ENCODE measurements around the gene TRMT11.
"Not testable (repeated sequence)": the region's sequence is repeated elsewhere in the genome, so short reads cannot be mapped to it uniquely, and the experiment has no call there.

Gene TRMT11

DNA sequence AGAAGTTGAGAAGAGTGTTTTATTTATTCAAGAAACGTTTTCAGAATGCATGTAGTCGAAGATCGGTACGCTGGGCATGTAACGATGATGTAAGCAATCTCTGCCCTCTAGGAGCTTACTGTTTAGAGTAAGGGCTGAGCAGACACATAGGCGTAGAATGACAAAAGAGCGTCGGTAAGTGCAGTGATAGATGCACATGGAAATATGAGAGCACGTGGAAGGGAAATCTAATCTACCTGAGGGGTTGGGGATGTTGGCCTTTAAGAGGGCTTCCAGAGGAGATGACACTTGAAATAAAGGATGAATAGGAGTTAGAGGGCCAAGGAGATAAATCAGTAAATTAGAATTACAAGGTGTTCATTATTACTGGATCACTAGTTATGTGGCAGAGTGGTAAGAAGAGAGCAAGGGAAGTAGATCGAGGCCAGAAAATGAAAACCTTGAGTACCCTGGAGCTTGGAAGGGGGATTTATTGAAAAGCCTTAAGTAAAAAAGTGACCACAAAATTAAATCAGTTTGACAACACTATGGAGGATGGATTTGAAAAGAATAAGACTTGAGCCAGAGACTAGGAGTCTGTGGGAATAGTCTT, 782 bp downstream of the TRMT11 start:
- in situ Hi-C loops (cut with MboI; ENCODE audit: low sequenced_read_pairs) = no loop called here

DNA sequence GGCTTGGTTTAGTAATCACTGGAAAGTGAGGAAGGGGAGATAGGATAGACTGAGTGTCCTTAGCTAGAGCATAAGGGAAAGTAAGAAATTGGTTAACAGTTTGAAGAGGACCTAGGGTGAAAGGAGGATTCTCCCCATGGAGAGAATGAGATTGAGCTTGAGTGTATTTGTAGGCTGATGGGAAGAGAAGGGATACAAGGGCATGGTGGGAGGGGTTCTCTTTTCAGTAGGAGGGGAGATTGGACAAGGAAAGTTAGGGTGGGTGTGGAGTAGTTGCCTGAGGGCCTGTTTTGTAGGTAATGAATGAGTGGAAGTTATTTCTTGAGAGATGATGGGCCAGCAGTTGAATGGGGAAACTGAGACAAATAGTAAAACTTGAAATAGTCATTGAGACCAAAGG, 1.9 kb downstream of the TRMT11 start:
- in situ Hi-C loops (cut with MboI; ENCODE audit: low sequenced_read_pairs) = no loop called here

DNA sequence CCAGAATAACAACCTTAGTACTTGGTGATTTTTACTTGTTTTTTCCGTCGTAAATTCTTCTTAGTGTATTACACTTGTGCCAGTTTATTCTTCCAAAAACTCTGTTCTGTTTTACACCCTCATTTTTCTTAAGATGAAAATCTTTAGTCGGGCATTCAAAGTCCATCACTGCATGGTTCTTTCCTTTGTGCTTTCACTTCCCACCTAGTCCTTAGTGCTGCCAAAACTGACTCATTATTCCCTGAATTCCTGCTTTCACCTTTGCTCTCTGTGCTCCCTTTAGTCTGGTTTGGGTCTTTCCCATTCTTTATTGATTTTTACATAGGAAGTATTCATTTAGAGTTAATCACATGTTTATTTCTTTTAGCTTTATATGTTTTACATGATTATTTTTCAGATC, 3.3 kb downstream of the TRMT11 start:
- in situ Hi-C loops (cut with MboI; ENCODE audit: low sequenced_read_pairs) = no loop called here

DNA sequence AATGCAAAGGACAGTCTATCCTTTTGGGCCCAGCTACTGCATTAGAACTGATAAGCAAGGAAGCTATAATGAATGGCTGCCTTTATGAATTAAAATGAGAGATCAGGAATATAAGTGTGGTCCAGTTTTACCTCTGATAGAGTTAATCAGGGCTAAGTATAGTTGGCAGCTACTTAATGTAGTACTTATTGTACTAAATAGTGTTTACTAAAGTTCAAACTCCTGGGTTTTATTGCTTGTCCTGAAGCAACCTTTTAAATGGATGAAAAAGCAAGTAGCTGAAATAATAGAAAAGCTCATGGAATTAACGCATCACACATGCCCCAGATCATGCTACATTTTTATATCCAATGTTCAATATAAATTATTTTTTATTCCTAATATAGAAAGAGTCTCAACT, 5.3 kb downstream of the TRMT11 start:
- in situ Hi-C loops (cut with MboI; ENCODE audit: low sequenced_read_pairs) = no loop called here

DNA sequence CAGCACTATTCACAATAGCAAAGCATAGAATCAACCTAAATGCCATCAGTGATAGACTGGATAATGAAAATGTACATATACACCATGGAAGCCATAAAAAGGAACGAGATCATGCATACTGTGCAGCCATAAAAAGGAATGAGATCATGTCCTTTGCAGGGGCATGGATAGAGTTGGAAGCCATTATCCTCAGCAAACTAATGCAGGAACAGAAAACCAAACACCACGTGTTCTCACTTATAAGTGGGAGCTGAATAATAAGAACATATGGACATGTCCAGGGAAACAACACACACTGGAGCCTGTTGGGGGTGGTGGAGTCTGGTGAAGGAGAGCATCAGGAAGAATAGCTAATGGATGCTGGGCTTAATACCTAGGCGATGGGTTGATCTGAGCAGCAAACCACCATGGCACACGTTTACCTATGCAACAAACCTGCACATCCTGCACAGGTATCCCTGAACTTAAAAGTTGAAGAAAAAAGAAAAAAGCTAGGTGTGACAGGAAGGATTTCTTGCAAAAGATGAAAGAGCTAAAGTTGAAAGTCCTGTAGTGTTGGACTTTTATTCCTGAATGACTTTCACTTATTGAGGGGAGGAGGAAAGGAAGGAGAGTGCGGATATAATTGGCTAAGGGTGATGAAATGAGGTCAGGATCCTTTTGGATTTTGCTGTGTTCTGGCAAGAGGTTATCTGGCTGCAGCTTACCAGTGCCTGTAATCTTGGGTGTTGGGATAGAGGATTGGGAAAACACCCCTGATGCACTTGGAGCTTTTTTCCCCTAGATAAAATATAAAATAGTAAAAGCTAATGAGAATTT, 8.5 kb downstream of the TRMT11 start:
- in situ Hi-C loops (cut with MboI; ENCODE audit: low sequenced_read_pairs) = no loop called here

DNA sequence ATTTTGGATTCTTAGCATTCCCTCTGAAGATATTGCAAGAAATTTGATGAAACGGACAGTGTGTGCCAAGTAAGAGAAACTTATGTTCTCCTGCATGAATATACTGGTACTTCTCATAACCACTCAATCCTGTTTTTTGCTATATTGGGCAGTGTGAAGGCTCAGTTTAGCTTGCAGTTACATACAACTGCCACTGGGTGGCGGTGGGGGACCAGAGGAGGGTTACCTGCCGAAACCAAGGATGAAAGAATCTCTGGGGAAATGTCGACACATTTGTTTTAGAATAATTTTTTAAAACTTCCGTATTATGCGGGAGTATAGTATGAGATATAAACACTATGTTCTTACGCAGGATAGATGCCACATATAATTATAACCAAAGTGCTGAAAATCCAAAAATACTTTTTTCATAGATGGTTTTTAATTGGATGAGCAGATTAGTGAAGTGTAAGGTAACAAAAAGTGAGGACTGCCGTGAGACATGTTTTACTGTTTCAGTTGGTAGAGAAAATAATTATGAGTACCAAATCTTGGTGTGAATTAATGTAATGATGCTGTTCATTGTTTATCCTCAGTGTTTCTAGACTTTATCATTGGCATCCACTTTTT, 9.7 kb downstream of the TRMT11 start:
- in situ Hi-C loops (cut with MboI; ENCODE audit: low sequenced_read_pairs) = no loop called here

DNA sequence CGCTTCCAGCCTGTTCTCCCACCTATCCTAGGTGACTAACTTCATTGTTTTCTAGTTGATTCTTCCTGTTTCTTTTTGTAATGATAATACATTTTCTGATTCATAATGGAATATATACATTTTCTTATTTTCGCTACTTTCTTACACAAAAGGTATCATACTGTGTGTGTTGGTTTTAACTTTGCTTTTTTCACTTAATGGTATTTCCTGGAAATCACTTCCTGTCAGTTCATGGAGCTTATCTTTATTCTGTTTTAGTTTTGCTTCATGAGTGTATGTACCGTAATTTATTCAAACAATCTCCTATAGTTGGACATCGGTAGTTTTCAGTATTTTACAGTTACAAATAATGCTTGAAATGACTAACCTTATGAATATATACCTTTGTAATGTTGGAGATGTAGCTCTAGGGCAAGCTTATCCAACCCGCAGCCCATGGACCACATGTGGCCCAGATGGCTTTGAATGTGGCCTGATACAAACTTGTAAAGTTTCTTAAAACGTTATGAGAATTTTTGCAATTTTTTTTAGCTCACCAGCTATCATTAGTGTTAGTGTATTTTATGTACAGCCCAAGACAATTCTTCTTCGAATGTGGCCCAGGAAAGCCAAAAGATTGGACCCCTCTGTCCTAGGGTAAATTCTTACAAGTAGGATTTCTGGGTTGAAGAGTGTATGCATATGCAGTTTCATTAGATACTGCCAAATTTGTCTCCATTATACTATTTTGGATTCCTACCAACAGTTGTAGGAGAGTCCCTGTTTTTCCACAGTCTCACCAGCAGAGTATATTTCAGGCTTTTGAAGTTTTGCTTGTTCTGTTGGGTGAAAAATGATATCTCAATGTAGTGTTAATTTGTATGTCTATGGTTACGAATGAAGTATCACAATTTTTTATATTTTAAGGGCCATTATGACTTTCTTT, 16.7 kb downstream of the TRMT11 start:
- in situ Hi-C loops (cut with MboI; ENCODE audit: low sequenced_read_pairs) = no loop called here

DNA sequence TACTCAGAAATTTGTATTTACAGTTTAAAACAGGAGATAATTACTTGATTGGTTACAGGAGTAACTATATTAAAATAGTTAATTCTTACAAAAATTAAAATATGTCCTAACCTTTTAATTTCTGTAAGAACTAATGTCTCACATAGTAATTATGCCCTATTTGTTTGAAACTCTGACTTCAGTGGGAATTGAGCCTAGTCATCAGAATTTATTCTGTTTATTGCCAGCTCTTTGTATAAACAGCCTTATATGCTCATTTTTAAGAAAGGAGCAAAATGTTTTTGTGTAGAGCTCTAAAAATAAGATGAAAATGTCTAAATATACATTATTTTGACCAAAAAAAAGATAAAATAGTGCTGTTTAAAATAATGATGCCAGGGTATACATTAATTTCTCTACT, 21.5 kb downstream of the TRMT11 start:
- in situ Hi-C loops (cut with MboI; ENCODE audit: low sequenced_read_pairs) = no loop called here

DNA sequence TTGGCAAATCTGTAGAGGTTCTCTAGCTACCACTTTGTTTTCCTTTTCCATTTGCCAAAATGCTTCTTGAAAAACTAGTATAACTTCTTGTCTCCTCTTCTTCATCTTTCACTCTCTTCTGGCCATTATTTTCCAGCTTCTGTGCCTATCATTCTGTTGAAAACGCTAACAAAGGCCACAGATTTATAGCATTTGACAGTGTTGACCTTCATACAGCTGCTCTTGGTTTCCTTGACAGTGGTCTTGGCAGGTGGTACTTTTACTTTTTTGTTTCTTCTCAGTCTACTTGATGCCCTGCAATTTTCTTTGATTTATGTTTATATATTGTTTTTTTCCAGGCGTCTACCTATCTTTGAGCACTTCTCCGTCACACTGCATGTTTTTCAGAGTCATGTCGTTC, 23.7 kb downstream of the TRMT11 start:
- in situ Hi-C loops (cut with MboI; ENCODE audit: low sequenced_read_pairs) = no loop called here

DNA sequence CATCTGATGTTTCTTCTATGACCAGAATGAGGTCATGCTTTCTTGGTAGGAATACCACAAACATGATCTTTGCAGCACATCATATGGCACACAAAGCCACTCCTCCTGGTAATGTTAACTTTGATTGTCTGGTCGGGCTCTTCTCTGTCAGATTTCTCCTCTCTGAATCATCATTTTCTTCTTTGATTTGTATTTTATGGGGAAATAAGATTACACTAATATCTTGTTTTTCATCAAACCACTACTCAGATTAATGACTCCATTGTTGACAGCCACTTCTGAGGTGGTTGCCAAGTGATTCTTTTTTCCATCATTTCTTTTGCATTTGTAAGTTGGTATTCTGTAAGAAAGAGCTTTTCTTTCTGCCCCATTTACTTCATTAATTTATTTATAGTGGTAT, 29.5 kb downstream of the TRMT11 start:
- in situ Hi-C loops (cut with MboI; ENCODE audit: low sequenced_read_pairs) = no loop called here

DNA sequence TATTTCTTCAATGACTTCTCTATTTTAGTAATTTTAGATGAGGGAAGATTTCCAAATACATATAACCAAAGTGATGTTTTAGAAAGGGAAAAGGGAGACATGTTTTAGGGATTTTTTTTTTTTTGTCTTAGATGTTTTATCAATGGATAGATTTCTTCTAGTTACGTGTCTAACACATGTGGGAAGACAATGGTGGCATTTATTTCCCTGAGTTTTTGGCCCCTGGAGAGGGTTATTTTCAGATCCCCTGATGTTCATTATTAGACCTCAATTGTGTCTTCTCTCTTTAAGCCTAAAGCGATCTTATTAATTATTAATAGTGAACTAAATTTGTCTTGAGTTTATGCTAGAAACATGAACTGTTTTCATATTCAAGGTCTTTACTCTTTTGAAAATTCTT, 30.3 kb downstream of the TRMT11 start:
- in situ Hi-C loops (cut with MboI; ENCODE audit: low sequenced_read_pairs) = no loop called here

DNA sequence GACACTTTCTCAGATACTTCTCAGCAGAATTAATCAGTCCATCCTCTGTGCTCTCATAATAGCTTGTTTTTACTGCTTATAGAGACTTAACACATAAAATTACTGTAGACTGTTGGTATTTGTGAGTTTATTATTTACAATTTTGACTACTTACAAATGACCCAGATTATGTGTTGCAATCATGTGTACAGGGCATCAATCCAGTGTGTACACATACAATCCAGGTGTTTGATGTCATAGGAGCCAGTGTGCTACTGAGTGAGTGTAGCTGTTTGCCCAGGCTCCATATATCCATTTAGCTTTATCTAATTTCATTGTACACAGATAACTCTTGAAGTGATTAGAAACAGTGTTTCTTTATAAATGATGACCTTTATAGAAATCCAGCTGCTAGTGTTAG, 31.3 kb downstream of the TRMT11 start:
- in situ Hi-C loops (cut with MboI; ENCODE audit: low sequenced_read_pairs) = no loop called here

DNA sequence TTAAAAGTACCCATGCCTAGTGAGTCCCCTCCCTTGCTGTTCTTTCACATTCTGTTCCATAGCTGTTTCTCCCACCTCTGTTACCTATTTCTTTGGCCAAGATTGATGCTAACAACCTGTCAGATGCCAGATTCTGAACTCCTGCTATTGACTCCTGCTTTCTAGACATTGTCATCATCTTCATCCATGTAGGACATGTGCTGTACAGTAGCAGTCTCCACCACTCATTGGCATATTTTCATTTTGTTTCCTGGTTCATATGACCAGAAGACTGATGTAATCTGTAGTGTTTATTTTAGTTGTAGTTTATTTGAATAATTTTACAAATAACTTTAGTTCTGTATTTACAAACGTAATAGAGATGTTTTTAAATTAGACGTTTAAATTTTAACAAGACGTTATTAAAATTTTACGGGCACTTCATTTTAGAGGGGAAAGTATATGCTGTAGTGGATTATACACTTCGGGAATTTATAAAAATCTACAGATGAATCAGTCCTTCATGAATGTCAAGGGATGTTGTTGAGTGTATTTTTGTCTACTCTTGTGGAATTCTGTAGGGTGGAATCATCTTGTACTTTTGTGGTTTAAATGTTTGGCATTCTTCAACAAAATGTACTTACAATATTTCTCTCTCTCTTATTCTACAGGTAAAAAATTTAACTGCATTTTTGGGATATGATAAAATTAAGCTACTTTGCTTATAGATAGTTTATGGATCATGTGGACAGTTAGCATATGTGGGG, 34.1 kb downstream of the TRMT11 start:
- in situ Hi-C loops (cut with MboI; ENCODE audit: low sequenced_read_pairs) = no loop called here

DNA sequence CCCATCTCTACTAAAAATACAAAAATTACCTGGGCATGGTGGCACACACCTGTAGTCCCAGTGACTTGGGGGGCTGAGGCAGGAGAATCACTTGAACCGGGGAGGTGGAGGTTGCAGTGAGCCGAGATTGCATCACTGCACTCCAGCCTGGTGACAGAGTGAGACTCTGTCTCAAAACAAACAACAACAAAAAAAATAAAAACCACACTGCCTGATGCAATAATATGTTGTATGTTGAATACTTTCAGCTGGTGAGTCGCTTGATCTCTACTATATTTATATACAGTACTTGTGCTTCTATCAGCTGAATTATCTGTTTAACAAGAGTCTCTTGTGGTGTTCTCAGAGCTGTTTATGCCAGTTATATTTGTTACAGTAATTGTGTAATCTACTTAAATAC, 37.1 kb downstream of the TRMT11 start:
- in situ Hi-C loops (cut with MboI; ENCODE audit: low sequenced_read_pairs) = not testable (repeated sequence)

DNA sequence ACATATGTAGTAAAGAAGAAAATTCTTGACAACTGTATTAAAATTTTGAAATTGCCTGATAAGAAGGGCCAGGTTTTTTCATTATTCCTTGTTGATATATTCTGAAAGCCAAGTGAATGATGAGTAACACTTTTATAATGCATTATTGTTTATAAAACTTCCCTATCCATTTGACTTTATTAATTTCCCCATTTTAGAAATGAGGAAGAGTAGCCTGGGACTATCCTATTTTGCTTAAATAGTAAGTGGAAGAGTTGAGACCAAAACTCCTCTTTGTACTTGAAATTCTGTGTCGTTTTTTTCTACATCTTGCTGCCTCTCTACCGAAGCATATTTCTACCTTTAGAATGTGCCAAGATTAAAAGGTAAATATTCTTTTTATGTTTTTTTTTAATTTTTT, 39.7 kb downstream of the TRMT11 start:
- in situ Hi-C loops (cut with MboI; ENCODE audit: low sequenced_read_pairs) = no loop called here

DNA sequence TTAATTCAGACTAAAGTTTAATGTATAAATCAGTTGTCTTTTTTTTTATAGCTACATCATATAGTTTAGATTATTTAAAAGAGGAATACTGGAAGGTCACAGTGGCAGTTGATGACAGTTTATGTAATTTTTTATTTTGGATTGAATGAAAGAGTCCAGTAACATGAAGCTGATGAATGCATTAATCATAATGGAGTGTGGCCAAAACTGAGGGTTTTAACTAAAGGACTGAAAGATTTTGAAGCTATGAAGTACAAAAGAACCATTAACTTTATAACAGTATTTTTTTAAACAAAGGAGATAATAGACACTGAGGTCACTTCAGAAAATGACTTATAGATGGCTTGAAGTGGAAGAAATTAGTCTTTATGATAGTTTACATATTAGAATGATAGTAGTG, 41.3 kb downstream of the TRMT11 start:
- in situ Hi-C loops (cut with MboI; ENCODE audit: low sequenced_read_pairs) = no loop called here

DNA sequence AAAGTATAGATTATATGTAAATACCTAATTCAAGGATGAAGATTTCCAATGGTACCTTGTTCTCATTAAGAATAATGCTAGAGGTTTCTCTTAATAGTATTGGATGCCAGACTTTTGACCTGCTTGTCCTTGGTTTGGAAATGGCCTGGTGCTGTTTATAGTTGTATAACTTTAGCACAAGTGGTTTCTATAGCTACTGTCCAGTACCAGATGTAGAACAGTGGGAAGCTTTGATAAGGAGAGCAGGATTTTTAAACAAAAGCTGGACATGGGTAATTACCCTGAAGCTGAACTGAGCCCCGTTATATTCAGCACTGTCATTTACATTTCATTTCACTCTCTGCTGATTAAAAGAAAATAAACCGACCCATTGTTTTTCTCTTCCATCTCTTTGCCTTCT, 43.7 kb downstream of the TRMT11 start:
- in situ Hi-C loops (cut with MboI; ENCODE audit: low sequenced_read_pairs) = no loop called here

DNA sequence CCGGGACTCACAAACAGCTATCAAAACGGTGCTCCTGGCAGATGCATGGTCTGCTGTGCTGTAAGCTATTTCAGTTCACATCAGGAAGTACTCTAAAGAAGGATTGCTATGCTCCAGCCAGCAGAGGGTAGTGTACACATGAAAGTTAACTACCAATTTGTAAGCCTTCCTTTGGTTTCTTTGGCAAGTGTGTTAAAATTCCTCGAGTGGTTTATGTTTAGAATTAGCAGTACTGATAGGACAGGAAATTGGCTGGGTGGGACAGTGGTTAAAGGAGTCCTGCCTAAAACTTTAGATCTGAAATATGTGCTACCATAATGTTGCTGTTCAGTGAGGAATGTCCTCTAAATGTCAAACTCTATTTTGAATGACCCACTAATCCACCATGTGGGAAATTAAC, 47.4 kb downstream of the TRMT11 start:
- in situ Hi-C loops (cut with MboI; ENCODE audit: low sequenced_read_pairs) = no loop called here

DNA sequence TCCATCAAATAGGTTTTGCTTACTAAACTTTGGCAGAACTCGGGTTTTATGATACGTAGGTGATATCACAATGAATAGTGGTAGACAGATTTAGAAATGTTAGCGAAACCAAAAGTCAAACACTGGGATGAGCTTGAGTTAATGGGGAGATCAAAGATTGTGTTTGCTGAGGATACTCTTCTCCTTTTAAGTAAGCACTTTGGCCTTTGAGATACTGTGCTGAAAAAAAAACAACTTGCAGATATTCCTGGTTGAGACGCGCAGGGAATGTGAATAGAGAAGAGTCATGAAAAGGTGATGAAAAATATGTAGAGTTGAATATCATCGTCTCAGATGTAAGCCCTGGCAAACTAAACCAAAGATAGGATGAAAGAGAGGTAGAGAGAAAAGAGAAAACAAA, 48.3 kb downstream of the TRMT11 start:
- in situ Hi-C loops (cut with MboI; ENCODE audit: low sequenced_read_pairs) = no loop called here

DNA sequence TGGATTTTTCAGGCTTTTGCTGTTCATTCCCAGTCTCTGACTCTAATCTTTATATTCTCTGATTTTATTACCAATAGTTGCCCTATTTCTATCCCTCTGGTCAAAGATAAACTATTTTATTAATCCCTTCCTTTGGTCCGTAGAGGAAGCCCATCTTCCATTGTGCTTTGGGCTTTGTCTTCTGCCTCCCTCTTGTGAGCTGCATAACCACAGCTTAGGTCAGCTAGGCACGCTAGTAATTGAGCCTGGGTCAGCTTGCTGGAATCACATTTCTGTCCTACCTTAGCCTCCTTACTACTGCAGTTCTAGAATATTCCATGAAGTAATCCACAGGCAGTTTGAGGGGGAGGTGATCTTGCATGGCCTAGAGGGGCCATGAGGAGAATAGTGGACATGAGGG, 49.4 kb downstream of the TRMT11 start:
- in situ Hi-C loops (cut with MboI; ENCODE audit: low sequenced_read_pairs) = no loop called here

DNA sequence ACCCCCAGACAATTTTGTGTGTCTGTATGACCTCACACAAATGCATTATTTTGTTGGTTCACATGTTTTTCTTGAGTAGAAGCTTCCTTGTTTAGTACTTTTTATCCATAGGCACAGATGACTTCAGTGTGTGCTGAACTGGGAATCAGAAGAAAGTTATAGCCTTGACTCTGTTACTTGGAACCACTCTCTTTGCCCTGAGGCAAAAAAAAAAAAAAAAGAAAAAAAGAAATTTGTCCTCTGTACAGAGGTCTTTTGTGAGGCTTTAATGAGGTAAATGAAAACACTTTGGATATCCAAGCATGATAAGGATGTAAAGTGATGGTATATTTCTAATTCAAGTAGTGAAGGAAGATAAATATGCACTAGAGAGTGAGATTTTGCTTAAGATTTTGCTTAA, 51.9 kb downstream of the TRMT11 start:
- in situ Hi-C loops (cut with MboI; ENCODE audit: low sequenced_read_pairs) = no loop called here
